HG02885 (cell line): ENCODE data around the gene ADAT3.
"Not testable (repeated sequence)": the region's sequence is repeated elsewhere in the genome, so short reads cannot be mapped to it uniquely, and the experiment has no call there.

ENCODE experiments used
- ATAC-seq: cut with Tn5 transposase; IDR thresholded peaks from one replicate; pipeline ENCODE4 v1.9.1; 2021; ENCODE audit warnings: mild to moderate bottlenecking; ENCODE audit not compliant: unreplicated experiment, poor library complexity

Gene ADAT3

GRCh38 chr19:1882089-1882785, 23.0 kb upstream of the ADAT3 start:
- ATAC-seq: no peak

GRCh38 chr19:1882786-1883692, 22.2 kb upstream of the ADAT3 start:
- ATAC-seq: no peak

DNA sequence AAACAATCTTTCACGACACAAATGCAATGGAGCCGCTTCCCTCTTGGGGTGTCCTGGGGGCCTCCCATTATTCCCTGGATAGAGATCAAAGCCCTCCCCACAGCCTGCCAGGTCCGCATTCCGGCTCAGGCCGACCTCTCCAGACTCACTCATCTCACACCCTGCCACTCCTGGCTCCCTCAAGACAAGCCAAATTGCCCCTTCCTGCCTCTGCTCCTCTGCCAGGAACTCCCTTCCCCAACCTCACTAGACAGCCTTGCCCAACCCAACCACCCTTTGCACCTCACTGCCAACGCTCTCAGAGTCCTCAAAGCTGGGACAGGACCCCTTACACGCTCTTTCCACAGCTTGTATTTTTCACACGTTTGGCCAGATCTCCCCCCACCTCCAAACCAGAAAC, 21.4 kb upstream of the ADAT3 start:
- ATAC-seq: no peak

GRCh38 chr19:1884291-1884718, 20.9 kb upstream of the ADAT3 start:
- no peak for ATAC-seq

DNA sequence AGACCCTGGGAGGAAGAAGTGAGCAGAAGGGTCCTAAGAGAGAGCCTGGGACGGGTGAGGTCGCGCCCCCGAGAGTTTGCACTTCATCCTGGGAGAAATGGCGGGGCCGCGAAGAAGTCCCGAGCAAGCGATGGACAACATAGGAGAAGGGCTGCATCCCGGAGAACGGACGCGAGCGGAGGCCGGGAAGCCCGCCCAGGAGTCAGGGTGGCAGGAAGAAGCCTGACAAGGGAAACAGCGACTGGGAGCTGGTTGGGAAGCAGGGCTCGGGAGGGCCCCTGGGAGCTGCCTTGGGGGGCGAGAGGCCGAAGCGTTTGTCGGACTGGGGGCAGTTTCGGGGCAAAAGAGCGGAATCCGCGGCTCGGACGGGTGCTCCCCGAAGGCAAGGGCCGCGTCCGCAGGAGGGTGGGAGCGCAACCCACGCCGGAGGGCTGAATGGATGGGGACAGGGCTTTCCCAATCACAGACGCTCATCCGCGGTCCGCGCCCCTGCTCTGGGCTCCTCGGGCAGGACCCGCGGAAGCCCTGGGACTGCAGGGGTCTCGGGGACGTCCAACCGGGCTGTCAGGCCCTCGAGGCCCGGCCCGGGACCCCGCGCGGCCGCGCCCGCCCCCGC, 20.4 kb upstream of the ADAT3 start:
- peak; percentile 20 for ATAC-seq

DNA sequence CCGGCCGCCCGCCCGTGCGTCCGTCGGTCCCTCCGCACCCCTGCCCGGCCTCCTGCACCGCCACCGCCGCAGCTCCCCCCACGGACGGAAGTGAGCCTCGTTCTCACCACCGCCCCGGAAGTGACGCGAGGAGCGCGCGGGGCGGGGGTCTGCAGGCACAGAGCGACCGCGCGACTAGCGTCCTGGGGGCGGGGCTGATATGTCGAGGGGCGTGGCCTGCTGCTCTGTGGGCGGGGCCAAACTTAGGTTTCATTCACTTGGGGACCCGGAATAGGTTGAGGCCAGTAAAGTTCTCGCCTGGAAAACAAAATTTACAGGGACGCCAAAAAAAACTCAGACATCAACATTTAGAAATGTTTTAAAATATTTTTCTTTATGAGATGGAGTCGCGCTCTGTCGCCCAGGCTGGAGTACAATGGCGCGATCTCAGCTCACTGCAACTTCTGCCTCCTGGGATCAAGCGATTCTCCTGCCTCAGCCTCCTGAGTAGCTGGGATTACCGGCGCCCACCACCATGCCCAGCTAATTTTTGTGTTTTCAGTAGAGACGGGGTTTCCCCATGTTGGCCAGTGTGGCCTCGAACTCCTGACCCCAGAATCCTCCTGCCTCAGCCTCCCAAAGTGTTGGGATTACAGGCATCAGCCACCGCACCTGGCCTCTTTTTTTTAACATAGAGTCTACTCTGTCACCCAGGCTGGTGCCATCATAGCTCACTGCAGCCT, 19.6 kb upstream of the ADAT3 start, which contains the start of gene ABHD17A:
TSS of gene ABHD17A (minus strand) at position 99 of the 722 bp plus-strand sequence. CDS start 3,930 bp downstream, outside the sequence.
- peak; percentile 95 for ATAC-seq

GRCh38 chr19:1886360-1886759, 18.8 kb upstream of the ADAT3 start:
- not testable (repeated sequence) for ATAC-seq

- ATAC-seq: no peak
Observed at GRCh38 chr19:1888385-1888784, 16.8 kb upstream of the ADAT3 start.

DNA sequence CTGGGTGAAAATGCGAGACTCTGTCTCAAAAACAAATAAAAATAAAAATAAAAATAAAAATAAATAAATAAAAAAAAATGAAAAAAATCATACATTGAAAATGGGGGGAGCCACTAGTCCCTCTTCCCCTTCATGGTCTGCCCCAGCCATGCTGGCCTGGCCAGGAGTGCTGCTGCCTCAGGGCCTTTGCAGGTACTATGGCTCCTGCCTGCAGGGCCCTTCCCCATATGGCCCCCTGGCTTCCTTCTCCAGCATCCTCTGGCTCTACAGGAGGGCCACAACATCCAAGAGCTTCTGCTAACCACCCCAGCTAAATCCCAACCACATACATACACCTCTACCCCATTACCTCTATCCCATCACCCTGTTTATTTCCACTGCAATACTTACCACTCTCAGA, 15.3 kb upstream of the ADAT3 start:
- no peak for ATAC-seq

DNA sequence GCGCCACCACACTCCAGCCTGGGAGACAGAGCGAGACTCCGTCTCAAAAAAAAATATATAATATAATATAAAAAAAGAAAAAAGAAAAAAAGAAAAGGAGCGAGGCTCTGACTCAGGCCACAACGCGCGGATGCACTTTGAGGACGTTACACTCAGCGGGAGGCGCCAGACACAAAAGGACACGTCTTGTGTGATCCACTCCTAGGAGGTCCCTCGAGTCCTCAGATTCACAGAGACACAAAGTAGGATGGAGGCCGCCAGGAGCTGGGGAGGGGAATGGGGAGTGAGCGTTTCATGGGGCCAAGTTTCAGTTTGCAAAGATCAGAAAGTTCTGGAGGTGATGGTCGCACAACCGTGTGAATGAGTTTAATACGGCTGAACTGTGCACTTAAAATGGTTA, 11.4 kb upstream of the ADAT3 start:
- ATAC-seq: no peak

DNA sequence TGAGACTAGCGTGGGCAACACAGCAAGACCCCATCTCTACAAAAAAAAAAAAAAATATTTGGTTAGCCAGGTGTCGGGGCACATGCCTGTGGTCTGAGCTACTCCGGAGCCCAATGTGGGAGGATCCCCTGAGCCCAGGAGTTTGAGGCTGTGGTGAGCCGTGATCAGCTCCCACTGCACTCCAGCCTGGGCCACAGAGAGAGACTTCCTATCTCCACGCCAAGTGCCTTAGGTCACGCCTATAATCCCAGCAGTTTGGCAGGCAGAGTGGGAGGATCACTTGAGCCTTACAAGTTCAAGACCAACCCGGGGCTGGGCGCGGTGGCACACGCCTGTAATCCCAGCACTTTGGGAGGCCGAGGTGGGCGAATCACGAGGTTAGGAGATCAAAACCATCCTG, 8.7 kb upstream of the ADAT3 start:
- ATAC-seq: no peak

DNA sequence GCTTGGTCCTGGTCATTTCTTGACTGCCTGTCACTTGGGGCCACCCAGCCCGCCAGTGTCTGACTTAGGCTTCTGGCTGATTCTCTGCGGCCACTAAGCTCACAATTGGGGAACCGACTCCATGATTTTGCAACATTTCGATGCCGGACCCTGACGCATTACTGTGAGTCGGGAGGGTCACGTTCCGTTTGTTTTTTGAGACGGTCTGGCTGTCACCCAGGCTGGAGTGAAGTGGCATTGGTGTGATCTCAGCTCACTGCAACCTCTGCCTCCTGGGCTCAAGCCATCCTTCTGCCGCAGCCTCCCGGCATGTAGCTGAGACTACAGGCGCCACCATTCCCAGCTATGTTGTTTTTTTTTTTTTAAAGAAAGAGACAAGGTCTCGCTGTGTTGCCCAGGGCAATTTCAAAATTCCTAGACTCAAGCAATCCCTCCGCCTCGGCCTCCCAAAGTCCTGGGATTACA, 3.2 kb upstream of the ADAT3 start:
- ATAC-seq: no peak

- no peak for ATAC-seq
Observed at GRCh38 chr19:1902923-1903322, 2.3 kb upstream of the ADAT3 start.

DNA sequence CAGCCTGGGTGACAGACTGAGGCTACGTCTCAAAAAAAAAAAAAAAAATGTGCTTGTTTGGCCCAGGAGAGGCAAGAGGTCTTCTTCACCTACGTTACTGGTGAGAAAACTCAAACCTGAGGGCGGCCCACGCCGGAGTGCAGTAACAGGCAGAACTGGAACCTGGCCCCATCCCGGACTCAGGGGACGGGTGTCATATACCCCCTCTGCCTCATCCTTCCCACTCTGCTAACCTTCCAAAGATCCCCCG, 414 bp upstream of the ADAT3 start:
- no peak for ATAC-seq

DNA sequence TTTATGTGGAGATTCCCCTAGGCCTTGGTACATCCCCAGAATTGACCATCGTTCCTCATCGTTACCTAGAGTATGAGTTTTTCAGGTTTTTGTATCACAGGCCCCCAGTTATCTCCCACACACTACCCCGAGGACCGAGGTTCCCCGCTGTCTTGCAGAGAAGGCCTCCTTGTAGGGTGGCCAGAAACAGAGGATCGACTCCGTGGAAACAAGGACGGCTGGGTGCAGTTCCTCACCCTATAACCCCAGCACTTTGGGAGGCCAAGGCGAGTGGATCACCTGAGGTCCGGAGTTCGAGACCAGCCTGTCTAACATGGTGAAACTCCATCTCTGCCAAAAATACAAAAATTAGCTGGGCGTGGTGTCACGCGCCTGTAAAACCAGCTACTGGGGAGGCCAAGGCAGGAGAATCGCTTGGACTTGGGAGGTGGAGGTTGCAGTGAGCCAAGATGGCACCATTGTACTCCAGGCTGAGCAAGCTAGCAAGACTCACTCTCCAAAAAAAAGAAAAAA, 720 bp downstream of the ADAT3 start:
- no peak for ATAC-seq

- ATAC-seq: no peak
Observed at GRCh38 chr19:1906985-1907562, 1.9 kb downstream of the ADAT3 start.

DNA sequence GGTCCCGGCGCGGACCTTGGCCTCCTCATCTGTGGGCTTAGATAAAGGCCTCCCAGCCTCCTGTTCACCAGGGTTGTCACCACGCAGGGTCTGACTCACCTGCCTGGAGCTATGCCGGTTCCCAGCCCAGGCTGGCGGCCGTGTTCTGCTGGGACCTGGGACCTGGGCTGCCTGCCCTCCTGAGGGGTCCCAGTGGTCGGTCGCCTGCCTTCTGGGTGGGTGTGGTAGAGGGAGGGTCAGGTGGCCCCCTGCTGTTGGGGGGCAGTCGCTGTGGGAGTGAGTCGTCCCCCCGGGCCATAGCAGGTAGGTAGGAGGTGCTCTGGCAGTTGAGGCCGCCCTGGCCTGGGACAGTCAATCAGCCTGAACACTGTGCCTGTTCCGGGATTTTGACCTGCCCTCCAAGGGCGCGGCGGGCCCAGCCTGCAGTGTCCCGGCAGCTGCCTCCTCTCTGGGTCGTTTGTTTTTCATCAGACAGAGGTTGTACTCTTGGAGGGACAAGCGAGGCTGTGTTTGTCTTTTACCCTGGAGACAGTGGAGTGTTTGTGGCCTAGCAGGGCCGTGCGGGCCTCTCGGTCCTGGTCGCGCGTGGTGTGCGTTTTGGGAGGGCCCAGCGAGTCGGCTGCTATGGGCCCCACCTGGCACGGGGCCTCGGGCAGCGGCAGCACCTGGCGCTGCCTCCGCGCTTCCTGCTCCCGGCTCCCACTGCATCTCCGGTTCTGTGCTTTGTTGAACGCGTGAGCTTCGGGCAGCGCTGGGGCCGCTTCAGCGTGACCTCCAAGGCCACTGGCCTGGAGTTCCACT, 2.6 kb downstream of the ADAT3 start:
- ATAC-seq: no peak

DNA sequence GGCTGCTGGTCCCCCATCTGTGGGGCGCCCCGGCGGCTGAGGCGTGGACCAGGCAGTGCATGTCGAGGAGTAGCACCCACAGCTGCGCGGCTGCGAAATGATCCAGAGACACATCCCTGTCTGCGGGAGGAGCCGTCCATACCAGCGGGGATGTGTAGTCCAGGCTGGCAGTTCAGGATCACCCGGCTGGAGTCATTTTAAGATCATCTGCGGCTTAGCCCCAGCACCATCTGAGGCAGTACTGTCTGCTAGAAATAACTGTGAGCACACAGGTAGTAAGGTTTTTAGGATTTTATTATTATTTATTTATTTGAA, 3.1 kb downstream of the ADAT3 start:
- ATAC-seq: no peak

DNA sequence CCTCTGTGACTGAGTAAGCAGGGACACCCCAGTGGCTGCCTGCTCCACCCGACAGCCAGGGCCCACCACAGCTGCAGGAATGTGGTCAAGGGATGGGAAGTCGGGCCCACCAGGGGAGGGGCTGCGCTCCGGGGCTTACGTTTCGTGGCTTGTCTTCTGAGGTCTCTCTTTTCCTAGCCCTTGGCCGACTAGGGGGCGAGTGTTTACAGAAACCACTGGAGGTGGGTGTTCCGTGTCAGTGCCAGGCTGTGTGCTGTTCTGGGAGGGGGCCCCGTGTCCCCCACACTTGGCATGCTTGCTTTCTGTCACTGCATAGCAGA, 4.5 kb downstream of the ADAT3 start:
- no peak for ATAC-seq

DNA sequence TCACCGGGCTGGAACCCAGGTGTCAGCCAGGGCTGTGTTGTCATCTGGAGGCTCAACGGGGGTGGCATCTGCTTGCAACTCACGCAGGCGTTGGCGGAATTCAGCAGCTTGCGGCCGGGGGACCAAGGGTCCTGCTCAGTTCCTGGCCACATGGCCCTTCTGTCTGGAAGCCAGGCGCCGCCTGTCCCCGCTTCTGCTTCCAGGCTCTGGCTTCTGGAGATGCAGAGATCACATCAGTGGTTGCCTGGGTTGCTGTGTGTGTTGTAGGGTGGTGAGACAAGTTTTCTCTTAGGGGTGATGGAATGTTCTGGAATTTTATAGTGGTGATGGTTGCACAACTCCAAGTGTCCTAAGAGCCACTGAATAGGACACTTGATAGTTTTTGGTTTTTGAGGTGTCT, 5.0 kb downstream of the ADAT3 start:
- ATAC-seq: no peak
